Neural progenitor cell (in vitro differentiated cells): ENCODE data around the gene PPP2R2C. TPM values are rescaled to one million over a fixed set of nuclear protein-coding genes. Genes with fewer than 3 reads are reported as not detected.

Experiments used
- DNase-seq: peaks from one replicate; pipeline ENCODE4 v3.0.0-alpha.2; 2016; ENCODE audit warnings: low spot score
- H2AFZ ChIP-seq: fragments of 200-600 bp; sonication (generic); replicated peaks from 2 replicates; pipeline ENCODE4 v1.6.1; 2016; ENCODE audit warnings: antibody characterized with exemption
- H3F3A ChIP-seq: fragments of 200-600 bp; sonication (generic); 2 replicates; pipeline ENCODE4 v1.6.1; 2016; ENCODE audit warnings: antibody characterized with exemption, low read depth
- H3K27ac ChIP-seq: fragments of 200-600 bp; sonication (generic); 2 replicates; pipeline ENCODE4 v1.5.1; 2016; ENCODE audit warnings: mild to moderate bottlenecking
- H3K27me3 ChIP-seq: fragments of 200-600 bp; sonication (generic); 2 replicates; pipeline ENCODE4 v1.6.1; 2016; ENCODE audit warnings: mild to moderate bottlenecking, moderate library complexity
- H3K36me3 ChIP-seq: fragments of 200-600 bp; sonication (generic); 2 replicates; pipeline ENCODE4 v1.5.1; 2016
- H3K4me1 ChIP-seq: fragments of 200-600 bp; sonication (generic); 2 replicates; pipeline ENCODE4 v1.6.1; 2016; ENCODE audit warnings: mixed run types
- H3K4me2 ChIP-seq: fragments of 200-600 bp; sonication (generic); 2 replicates; pipeline ENCODE4 v1.6.1; 2016
- H3K4me3 ChIP-seq: fragments of 200-600 bp; sonication (generic); 2 replicates; pipeline ENCODE4 v1.5.1; 2016
- H3K79me2 ChIP-seq: fragments of 200-600 bp; sonication (generic); 2 replicates; pipeline ENCODE4 v1.6.1; 2016; ENCODE audit warnings: low read depth
- H3K9ac ChIP-seq: fragments of 200-600 bp; sonication (generic); 2 replicates; pipeline ENCODE4 v1.6.1; 2016
- H3K9me3 ChIP-seq: fragments of 200-600 bp; sonication (generic); 2 replicates; pipeline ENCODE4 v1.5.1; 2016; ENCODE audit warnings: low read depth
- H4K20me1 ChIP-seq: fragments of 200-600 bp; sonication (generic); 2 replicates; pipeline ENCODE4 v1.6.1; 2016; ENCODE audit warnings: low read depth
- H3K27ac Mint-ChIP-seq: 3 replicates; pipeline ENCODE4 v1.8.0; 2021; ENCODE audit warnings: mixed read lengths
- H3K27me3 Mint-ChIP-seq: 2 replicates; pipeline ENCODE4 v1.8.0; 2022; ENCODE audit warnings: low read depth, mild to moderate bottlenecking, inconsistent platforms, moderate library complexity, mixed read lengths; ENCODE audit not compliant: insufficient read depth
- H3K36me3 Mint-ChIP-seq: 3 replicates; pipeline ENCODE4 v1.8.0; 2021; ENCODE audit warnings: mixed read lengths
- H3K4me1 Mint-ChIP-seq: 3 replicates; pipeline ENCODE4 v1.8.0; 2021; ENCODE audit warnings: mixed read lengths
- H3K4me3 Mint-ChIP-seq: 3 replicates; pipeline ENCODE4 v1.8.0; 2021; ENCODE audit warnings: mild to moderate bottlenecking, moderate library complexity, mixed read lengths
- H3K9me3 Mint-ChIP-seq: 3 replicates; pipeline ENCODE4 v1.8.0; 2020; ENCODE audit warnings: mixed read lengths
- EZH2 ChIP-seq: fragments of 200-600 bp; sonication (generic); IDR thresholded peaks from 2 replicates; pipeline ENCODE4 v1.6.1; 2017; ENCODE audit warnings: antibody characterized with exemption, mild to moderate bottlenecking, moderate library complexity
- EZH2phosphoT487 ChIP-seq: fragments of 200-600 bp; sonication (generic); IDR thresholded peaks from 2 replicates; pipeline ENCODE4 v1.6.1; 2017; ENCODE audit warnings: antibody characterized with exemption
- total RNA-seq: library from RNA; depleted of rRNA; stranded (reverse); fragments of >200 nt; gene quantifications from 2 replicates; pipeline ENCODE4 v1.2.3, GENCODE V29; 2015; ENCODE audit warnings: low replicate concordance
- TF ChIP-seq, protein P1 (sequence below): fragments of 200-600 bp; sonication (generic); IDR thresholded peaks from 2 replicates; pipeline ENCODE4 v1.5.1; 2017; ENCODE audit warnings: antibody characterized with exemption, mild to moderate bottlenecking

PPP2R2C gene
- total RNA-seq, 1 donor from 2014 or later, result 3.5 TPM

DNA sequence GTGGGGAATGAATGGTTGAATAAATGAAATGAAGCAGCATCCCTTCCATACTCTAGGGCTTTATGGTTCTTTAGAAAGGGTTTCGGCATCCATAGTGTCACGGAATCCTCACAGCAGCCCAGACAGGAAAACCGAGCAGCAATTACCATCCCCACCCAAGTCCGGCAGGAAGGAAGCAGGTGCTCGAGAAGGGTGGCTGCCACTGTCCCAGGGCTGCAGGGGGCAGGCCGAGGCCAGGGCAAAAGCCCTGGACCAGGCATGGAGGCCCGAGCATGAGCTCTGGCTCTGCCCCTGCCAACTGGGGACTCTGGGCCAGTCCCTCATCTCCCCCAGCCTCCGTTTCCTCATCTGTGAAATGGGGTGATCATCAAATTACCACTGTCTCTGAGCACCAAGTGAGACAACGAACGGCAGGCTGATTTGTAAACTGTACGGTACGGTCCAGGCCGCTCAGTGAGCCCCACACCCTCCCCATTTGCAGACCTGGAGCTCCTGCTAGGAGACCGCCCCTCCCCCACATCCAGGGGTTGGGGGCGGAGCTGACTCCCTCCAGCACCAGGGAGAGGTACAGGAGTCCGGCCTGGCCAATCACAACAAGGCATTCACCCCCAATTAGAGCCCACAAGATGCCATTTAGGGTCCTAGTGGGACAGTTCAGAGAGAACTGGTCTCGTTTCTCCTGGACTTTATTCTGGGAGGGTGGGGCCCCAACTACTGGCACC is 102.3 kb downstream of the PPP2R2C start:
- TF ChIP-seq, protein P1, sequence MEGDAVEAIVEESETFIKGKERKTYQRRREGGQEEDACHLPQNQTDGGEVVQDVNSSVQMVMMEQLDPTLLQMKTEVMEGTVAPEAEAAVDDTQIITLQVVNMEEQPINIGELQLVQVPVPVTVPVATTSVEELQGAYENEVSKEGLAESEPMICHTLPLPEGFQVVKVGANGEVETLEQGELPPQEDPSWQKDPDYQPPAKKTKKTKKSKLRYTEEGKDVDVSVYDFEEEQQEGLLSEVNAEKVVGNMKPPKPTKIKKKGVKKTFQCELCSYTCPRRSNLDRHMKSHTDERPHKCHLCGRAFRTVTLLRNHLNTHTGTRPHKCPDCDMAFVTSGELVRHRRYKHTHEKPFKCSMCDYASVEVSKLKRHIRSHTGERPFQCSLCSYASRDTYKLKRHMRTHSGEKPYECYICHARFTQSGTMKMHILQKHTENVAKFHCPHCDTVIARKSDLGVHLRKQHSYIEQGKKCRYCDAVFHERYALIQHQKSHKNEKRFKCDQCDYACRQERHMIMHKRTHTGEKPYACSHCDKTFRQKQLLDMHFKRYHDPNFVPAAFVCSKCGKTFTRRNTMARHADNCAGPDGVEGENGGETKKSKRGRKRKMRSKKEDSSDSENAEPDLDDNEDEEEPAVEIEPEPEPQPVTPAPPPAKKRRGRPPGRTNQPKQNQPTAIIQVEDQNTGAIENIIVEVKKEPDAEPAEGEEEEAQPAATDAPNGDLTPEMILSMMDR, result no peak
- TF ChIP-seq EZH2 (no peak), EZH2phosphoT487 (no peak)
- H3K27me3 Mint-ChIP-seq, result peaks cover 8% of the 10 kb centered on the region

DNA sequence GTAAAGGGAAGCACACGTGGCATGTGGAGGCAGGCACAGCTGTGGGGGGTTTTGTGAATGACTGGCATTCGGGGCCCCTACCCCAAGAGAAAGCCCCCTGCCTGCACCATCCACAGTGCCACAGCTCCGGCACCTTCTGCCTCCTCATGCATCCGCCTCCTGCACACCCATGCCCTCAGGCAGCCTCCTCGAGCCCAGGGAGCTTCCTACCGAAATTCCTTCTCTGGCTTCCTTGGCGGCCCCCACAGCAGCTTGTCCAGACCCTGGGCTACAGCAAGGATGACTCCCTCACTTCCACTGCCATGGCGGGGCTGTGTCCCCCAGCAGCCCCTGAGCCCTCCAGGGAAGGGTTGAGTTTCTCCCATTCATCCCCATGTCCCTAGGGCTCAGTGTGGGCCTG is 102.9 kb downstream of the PPP2R2C start:
- Mint-ChIP-seq H3K27ac (no peak overlapping the region), H3K27me3 (peaks cover 8% of the 10 kb centered on the region), H3K4me3 (no peak overlapping the region), H3K4me1 (peaks cover 15% of the 10 kb centered on the region), H3K9me3 (no peaks in the 10 kb centered on the region), H3K36me3 (no peaks in the 10 kb centered on the region)
- Histone ChIP-seq H3K4me2 (no peak overlapping the region), H3K9me3 (no peaks in the 10 kb centered on the region), H3K36me3 (no peaks in the 10 kb centered on the region), H3K79me2 (no peaks in the 10 kb centered on the region), H2AFZ (no peak overlapping the region), H3K4me1 (peaks cover 19% of the 10 kb centered on the region), H4K20me1 (no peaks in the 10 kb centered on the region), H3K4me3 (no peak overlapping the region), H3K27ac (no peak overlapping the region), H3K9ac (no peak overlapping the region), H3F3A (no peaks in the 10 kb centered on the region), H3K27me3 (no peaks in the 10 kb centered on the region)
- DNase-seq, result no peak
- TF ChIP-seq EZH2 (no peak), EZH2phosphoT487 (no peak)
- TF ChIP-seq, protein P1, result no peak

More for the DNA sequence above, 102.3 kb downstream of the PPP2R2C start:
- peaks cover 15% of the 10 kb centered on the region for H3K4me1 Mint-ChIP-seq
- no peak overlapping the region for H3K4me3 ChIP-seq
- H3K4me2 ChIP-seq, result no peak overlapping the region
- H3K79me2 ChIP-seq, result no peaks in the 10 kb centered on the region
- H3K27ac ChIP-seq, result no peak overlapping the region
- H4K20me1 ChIP-seq, result no peaks in the 10 kb centered on the region
- H3K27me3 ChIP-seq, result no peaks in the 10 kb centered on the region
- H3K9ac ChIP-seq, result no peak overlapping the region
- H3K36me3 Mint-ChIP-seq, result no peaks in the 10 kb centered on the region
- H3K36me3 ChIP-seq, result no peaks in the 10 kb centered on the region
- DNase-seq, result peak; percentile 67
- H3K4me1 ChIP-seq, result peaks cover 19% of the 10 kb centered on the region
- no peaks in the 10 kb centered on the region for H3K9me3 ChIP-seq
- H3F3A ChIP-seq, result no peaks in the 10 kb centered on the region
- no peak overlapping the region for H3K27ac Mint-ChIP-seq
- H3K9me3 Mint-ChIP-seq, result no peaks in the 10 kb centered on the region
- no peak overlapping the region for H2AFZ ChIP-seq
- H3K4me3 Mint-ChIP-seq, result no peak overlapping the region

DNA sequence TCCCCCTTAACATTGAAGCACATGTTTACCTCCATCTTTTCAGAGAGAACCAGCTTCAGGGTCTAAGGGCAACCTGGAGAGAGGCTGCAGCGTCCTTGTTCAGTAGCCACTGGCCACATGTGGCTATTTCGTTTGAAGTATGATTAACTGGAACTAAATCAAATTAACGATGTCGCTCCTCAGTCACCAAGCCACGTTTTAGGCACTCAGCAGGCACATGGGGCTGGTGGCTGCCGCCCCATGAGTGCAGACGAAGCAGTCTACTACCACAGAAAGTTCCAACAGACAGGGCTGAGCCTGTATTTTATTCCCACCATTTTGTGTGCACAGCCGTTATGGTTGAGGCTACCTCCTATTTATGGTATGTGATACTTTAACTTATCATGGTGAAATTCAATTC is 103.4 kb downstream of the PPP2R2C start:
- H4K20me1 ChIP-seq, result no peaks in the 10 kb centered on the region
- H3K4me3 ChIP-seq, result no peak overlapping the region
- peaks cover 8% of the 10 kb centered on the region for H3K27me3 Mint-ChIP-seq
- DNase-seq, result no peak
- no peak overlapping the region for H3K27ac ChIP-seq
- H2AFZ ChIP-seq, result no peak overlapping the region
- H3K4me3 Mint-ChIP-seq, result no peak overlapping the region
- H3K4me1 Mint-ChIP-seq, result peaks cover 15% of the 10 kb centered on the region
- H3K27ac Mint-ChIP-seq, result no peak overlapping the region
- no peaks in the 10 kb centered on the region for H3K79me2 ChIP-seq
- TF ChIP-seq EZH2phosphoT487 (no peak), EZH2 (no peak)
- TF ChIP-seq, protein P1, result no peak
- H3K36me3 ChIP-seq, result no peaks in the 10 kb centered on the region
- no peaks in the 10 kb centered on the region for H3K9me3 Mint-ChIP-seq
- no peaks in the 10 kb centered on the region for H3F3A ChIP-seq
- no peak overlapping the region for H3K4me2 ChIP-seq
- no peaks in the 10 kb centered on the region for H3K27me3 ChIP-seq
- no peaks in the 10 kb centered on the region for H3K36me3 Mint-ChIP-seq
- H3K4me1 ChIP-seq, result peaks cover 19% of the 10 kb centered on the region
- H3K9ac ChIP-seq, result no peak overlapping the region
- no peaks in the 10 kb centered on the region for H3K9me3 ChIP-seq
